Heart right ventricle (tissue), 16 donors: ENCODE measurements around the gene PDE9A. TPM values are rescaled to one million over a fixed set of nuclear protein-coding genes. Genes with fewer than 3 reads are reported as not detected.

ENCODE experiments used
- ATAC-seq, 8 donors: fragments of 200-7000 bp; cut with Tn5 transposase; one replicate each; pipeline ENCODE4 v1.9.1; 2020; ENCODE audit warnings: mild to moderate bottlenecking in 8 of 8, moderate library complexity in 8 of 8, moderate number of reproducible peaks in 1 of 8
- DNase-seq, 2 donors: peaks; one replicate each; pipeline ENCODE4 v3.0.0-alpha.2; 2020
- H3K27ac ChIP-seq, 10 donors: fragments of 200-600 bp; sonication (generic) in 2 of 10; one replicate each; pipeline versions ENCODE4 v1.5.0 to v1.8.0; 2020 to 2022; ENCODE audit warnings: mild to moderate bottlenecking in 3 of 10
- H3K27me3 ChIP-seq, 7 donors: fragments of 200-600 bp; one replicate each; pipeline ENCODE4 v1.8.0; 2021 to 2022; ENCODE audit warnings: mild to moderate bottlenecking in 2 of 7
- H3K36me3 ChIP-seq, 9 donors: fragments of 200-600 bp; sonication (generic) in 1 of 9; one replicate each; pipeline versions ENCODE4 v1.5.0 to v1.8.0; 2020 to 2022; ENCODE audit warnings: mild to moderate bottlenecking in 2 of 9
- H3K4me1 ChIP-seq, 9 donors: fragments of 200-600 bp; sonication (generic) in 1 of 9; one replicate each; pipeline versions ENCODE4 v1.5.0 to v1.8.0; 2020 to 2022; ENCODE audit warnings: mild to moderate bottlenecking in 4 of 9
- H3K4me3 ChIP-seq, 10 donors: fragments of 200-600 bp; sonication (generic) in 2 of 10; one replicate each; pipeline versions ENCODE4 v1.5.0 to v1.8.0; 2020 to 2022; ENCODE audit warnings: mild to moderate bottlenecking in 7 of 10, moderate library complexity in 2 of 10
- H3K9me3 ChIP-seq, 11 donors: fragments of 200-600 bp in 10 of 11; sonication (generic) in 2 of 11; one replicate each; pipeline versions ENCODE4 v1.5.0 to v1.8.0; 2013 to 2022; ENCODE audit warnings: mild to moderate bottlenecking in 2 of 11, control low read depth in 1 of 11, moderate library complexity in 1 of 11
- CTCF ChIP-seq, 9 donors: fragments of 200-600 bp; sonication (generic) in 2 of 9; IDR thresholded peaks; one replicate each; pipeline versions ENCODE4 v1.5.0 to v1.8.0; 2021 to 2022; ENCODE audit warnings: antibody characterized with exemption in 9 of 9, mild to moderate bottlenecking in 5 of 9, moderate library complexity in 1 of 9
- WGBS, 2 donors: extraction: QIAGEN DNeasy Blood & Tissue Kit; methylation state at CpG; one replicate each; pipeline ENCODE4 v1.1.7; 2013; ENCODE audit warnings: inconsistent platforms in 1 of 2; 5-methylcytosine and 5-hydroxymethylcytosine counted together
- intact Hi-C, 10 donors: fragments of 100-400 bp; cut with DNase I; formaldehyde crosslinking; loops; one replicate each; pipeline versions ENCODE4 v1.11.1 to v1.14.2; 2022
- polyA plus RNA-seq, 2 donors: library from polyadenylated mRNA; stranded (reverse); fragments of 200-250 nt; gene quantifications; one replicate each; pipeline ENCODE4 v1.2.3, GENCODE V29; 2013
- total RNA-seq, 10 donors: library from RNA; stranded (reverse); fragmentation: NEBNext Ultra II Directional in 3 of 10; extraction: Animal tissue kit (Norgen Biotek cat#: 25700) in 3 of 10; gene quantifications; one replicate each; pipeline versions ENCODE4 v1.2.1 to v1.2.4, GENCODE V29; 2021 to 2023
- donor health status: Arrhythmogenic right ventricular cardiomyopathy.
- donor health status: ischemic (EF 13 %, LVEDD 7.1; RV severe dilation, severe dysfunction).
- donor health status: healthy with polysubstance abuse.
- donor health status: DM: no; HTN: yes; CAD: no.
- donor health status: DM: no; HTN: no; CAD: no.
- donor health status: ischemic (EF 25% LVEDD 6.9; RV normal size, moderate dysfunction).
- donor health status: ischemic (EF 25% LVEDD 5.7; RV mildly dilated, moderate dysfunction).
- donor health status: healthy.
- donor health status: DM: yes; HTN: yes; CAD: no.
- donor health status: Ischemic cardiomyopathy.
- donor health status: ischemic (EF 35%, LVEDD 5.7; RV mildly dilated, moderate dysfunction).
- donor health status: nonischemic (EF 11% LVEDD 7.7; RV severe dilation, severe dysfunction).
- donor health status: DM: yes; HTN: yes; CAD: no.
- donor health status: PGD.
- donor health status: ischemic (EF 29% LVEDD 5.4; RV normal size, mild dysfunction).
- donor health status: nonischemic (EF 23%, LVEDD 6.1; RV moderate dilation, normal function).

PDE9A gene
- total and polyA plus RNA-seq, 12 donors = 1.2 to 7.0 (median 2.2) TPM

- ATAC-seq (no peak), DNase-seq (no peak)
- peaks cover 0 to 40% (median 7%) of the 10 kb centered on the region in 7 donors for H3K27me3 ChIP-seq
- WGBS, 2 donors = 76 to 77% methylated on average over 5 of the region's 5 CpGs
- H3K27ac ChIP-seq = no peak overlapping the region
- intact Hi-C loops = no loop called here
- H3K9me3 ChIP-seq = no peaks in the 10 kb centered on the region
- peaks cover 0 to 9% (median 0%) of the 10 kb centered on the region in 9 donors for H3K4me1 ChIP-seq
- H3K4me3 ChIP-seq = no peak overlapping the region
- TF ChIP-seq CTCF (IDR thresholded peaks at IDR 0.05) = no peak
- no peaks in the 10 kb centered on the region for H3K36me3 ChIP-seq
Observed at GRCh38 chr21:42631142-42631541, 22.3 kb upstream of the PDE9A start.

- DNase-seq (no peak), ATAC-seq (no peak)
- 92 to 94% methylated on average over 12 of the region's 12 CpGs for WGBS, 2 donors
- Histone ChIP-seq H3K4me1 (peaks cover 0 to 9% (median 0%) of the 10 kb centered on the region in 9 donors), H3K36me3 (no peaks in the 10 kb centered on the region), H3K4me3 (no peak overlapping the region), H3K9me3 (no peaks in the 10 kb centered on the region), H3K27me3 (peaks cover 0 to 36% (median 7%) of the 10 kb centered on the region in 7 donors), H3K27ac (no peak overlapping the region)
- intact Hi-C loops = no loop called here
- TF ChIP-seq CTCF (IDR thresholded peaks at IDR 0.05) = no peak
Observed at GRCh38 chr21:42632336-42632751, 21.1 kb upstream of the PDE9A start.

- no peaks in the 10 kb centered on the region for H3K9me3 ChIP-seq
- H3K4me1 ChIP-seq = peaks cover 0 to 4% (median 0%) of the 10 kb centered on the region in 9 donors
- ATAC-seq = no peak
- peaks cover 0 to 42% (median 7%) of the 10 kb centered on the region in 7 donors for H3K27me3 ChIP-seq
- 90 to 91% methylated on average over 21 of the region's 21 CpGs for WGBS, 2 donors
- no peak for TF ChIP-seq CTCF (IDR thresholded peaks at IDR 0.05)
- H3K27ac ChIP-seq = no peak overlapping the region
- H3K36me3 ChIP-seq = no peaks in the 10 kb centered on the region
- intact Hi-C loops = no loop called here
- no peak for DNase-seq
- no peak overlapping the region for H3K4me3 ChIP-seq
Observed at GRCh38 chr21:42632771-42633690, 20.4 kb upstream of the PDE9A start.

- no peak for DNase-seq
- Histone ChIP-seq H3K4me1 (no peaks in the 10 kb centered on the region), H3K36me3 (no peaks in the 10 kb centered on the region), H3K9me3 (no peaks in the 10 kb centered on the region), H3K4me3 (no peak overlapping the region), H3K27ac (no peak overlapping the region), H3K27me3 (peaks cover 0 to 51% (median 15%) of the 10 kb centered on the region in 7 donors)
- peak in 1 of 8 donors; percentile 19 for ATAC-seq
- intact Hi-C loops = no loop called here
- 88 to 90% methylated on average over 10 of the region's 10 CpGs for WGBS, 2 donors
- no peak for TF ChIP-seq CTCF (IDR thresholded peaks at IDR 0.05)
Observed at GRCh38 chr21:42633858-42634257, 19.6 kb upstream of the PDE9A start.
